Tibial nerve (tissue), 4 donors: ENCODE results near the gene SMIM43. TPM values are rescaled to one million over a fixed set of nuclear protein-coding genes. Genes with fewer than 3 reads are reported as not detected.

Experiments used
- DNase-seq, 2 donors: peaks; one replicate each; pipeline ENCODE4 v3.0.0-alpha.2; 2019; ENCODE audit warnings: low spot score in 2 of 2
- H3K27ac ChIP-seq, 4 donors: fragments of 200-600 bp; sonication (generic) in 3 of 4; one replicate each; pipeline ENCODE4 v1.5.1; 2017 to 2019; ENCODE audit warnings: mild to moderate bottlenecking in 1 of 4
- H3K27me3 ChIP-seq, 2 donors: fragments of 200-600 bp; sonication (generic) in 1 of 2; one replicate each; pipeline versions ENCODE4 v1.5.1 to v1.6.0; 2017 to 2019
- H3K36me3 ChIP-seq, 3 donors: fragments of 200-600 bp; sonication (generic); one replicate each; pipeline ENCODE4 v1.5.1; 2018 to 2019
- H3K4me1 ChIP-seq, 4 donors: fragments of 200-600 bp; sonication (generic) in 3 of 4; one replicate each; pipeline ENCODE4 v1.5.1; 2017 to 2019
- H3K4me3 ChIP-seq, 4 donors: fragments of 200-600 bp; sonication (generic) in 3 of 4; one replicate each; pipeline ENCODE4 v1.5.1; 2017 to 2019; ENCODE audit warnings: mild to moderate bottlenecking in 1 of 4, moderate library complexity in 1 of 4
- H3K9me3 ChIP-seq, 4 donors: fragments of 200-600 bp; sonication (generic) in 3 of 4; one replicate each; pipeline ENCODE4 v1.5.1; 2017 to 2019
- EP300 ChIP-seq, 2 donors: sonication (generic); formaldehyde crosslinking; IDR thresholded peaks; one replicate each; pipeline ENCODE4 v1.6.1; 2017; ENCODE audit warnings: antibody characterized with exemption in 2 of 2, mild to moderate bottlenecking in 1 of 2
- POLR2A ChIP-seq, 2 donors: fragments of 450-650 bp; IDR thresholded peaks; one replicate each; pipeline ENCODE4 v1.6.1; 2017; ENCODE audit warnings: antibody characterized with exemption in 2 of 2, mild to moderate bottlenecking in 2 of 2, moderate library complexity in 2 of 2
- WGBS, 2 donors: methylation state at CpG; one replicate each; pipeline ENCODE4 v1.1.5; 2018; 5-methylcytosine and 5-hydroxymethylcytosine counted together
- total RNA-seq, 4 donors: library from RNA; depleted of rRNA; stranded (reverse); fragments of >200 nt; gene quantifications; one replicate each; pipeline ENCODE4 v1.1.0, GENCODE V29; 2016
- TF ChIP-seq, protein P1 (sequence below), 5 experiments: fragments of 200-600 bp in 3 of 5; fragments of 450-650 bp in 2 of 5; sonication (generic) in 3 of 5; IDR thresholded peaks; one replicate each; pipeline ENCODE4 v1.5.1; 2016 to 2019; ENCODE audit warnings: antibody characterized with exemption in 5 of 5, mild to moderate bottlenecking in 3 of 5, moderate library complexity in 2 of 5

Gene SMIM43
- total RNA-seq, 4 donors from 2014 or later: 2.2 to 5.7 (median 4.6) TPM

DNA sequence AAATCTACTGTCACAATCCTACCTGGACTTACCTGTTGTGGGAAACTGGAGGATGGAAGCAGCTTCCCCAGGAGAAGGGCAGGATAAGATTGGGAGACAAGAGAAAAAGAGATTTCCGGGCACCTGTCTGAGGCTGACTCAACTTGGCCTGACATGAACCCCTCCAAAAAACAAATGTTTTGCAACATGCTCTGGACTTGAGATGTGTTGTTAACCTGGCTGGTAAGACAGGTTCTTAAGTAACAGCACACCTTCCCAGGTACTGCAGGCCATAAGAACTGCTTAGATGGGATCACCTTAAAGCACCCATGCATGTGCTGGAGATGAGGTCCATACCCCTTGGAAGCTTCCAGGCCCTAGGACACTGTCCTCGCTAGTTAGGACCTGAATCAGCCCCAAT lies 4.4 kb upstream of the SMIM43 start:
- DNase-seq: no peak
- 88 to 90% methylated on average over 2 of the region's 2 CpGs for WGBS, 2 donors
- no peaks in the 10 kb centered on the region for H3K36me3 ChIP-seq
- no peaks in the 10 kb centered on the region for H3K9me3 ChIP-seq
- peaks cover 0 to 27% of the 10 kb centered on the region in 2 donors for H3K27me3 ChIP-seq
- TF ChIP-seq, protein P1, sequence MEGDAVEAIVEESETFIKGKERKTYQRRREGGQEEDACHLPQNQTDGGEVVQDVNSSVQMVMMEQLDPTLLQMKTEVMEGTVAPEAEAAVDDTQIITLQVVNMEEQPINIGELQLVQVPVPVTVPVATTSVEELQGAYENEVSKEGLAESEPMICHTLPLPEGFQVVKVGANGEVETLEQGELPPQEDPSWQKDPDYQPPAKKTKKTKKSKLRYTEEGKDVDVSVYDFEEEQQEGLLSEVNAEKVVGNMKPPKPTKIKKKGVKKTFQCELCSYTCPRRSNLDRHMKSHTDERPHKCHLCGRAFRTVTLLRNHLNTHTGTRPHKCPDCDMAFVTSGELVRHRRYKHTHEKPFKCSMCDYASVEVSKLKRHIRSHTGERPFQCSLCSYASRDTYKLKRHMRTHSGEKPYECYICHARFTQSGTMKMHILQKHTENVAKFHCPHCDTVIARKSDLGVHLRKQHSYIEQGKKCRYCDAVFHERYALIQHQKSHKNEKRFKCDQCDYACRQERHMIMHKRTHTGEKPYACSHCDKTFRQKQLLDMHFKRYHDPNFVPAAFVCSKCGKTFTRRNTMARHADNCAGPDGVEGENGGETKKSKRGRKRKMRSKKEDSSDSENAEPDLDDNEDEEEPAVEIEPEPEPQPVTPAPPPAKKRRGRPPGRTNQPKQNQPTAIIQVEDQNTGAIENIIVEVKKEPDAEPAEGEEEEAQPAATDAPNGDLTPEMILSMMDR (IDR thresholded peaks at IDR 0.05): no peak
- TF ChIP-seq EP300 (IDR thresholded peaks at IDR 0.05) (no peak), POLR2A (IDR thresholded peaks at IDR 0.05) (no peak)
- peaks cover 0 to 7% (median 0%) of the 10 kb centered on the region in 4 donors for H3K4me1 ChIP-seq
- H3K4me3 ChIP-seq: no peak overlapping the region
- H3K27ac ChIP-seq: no peak overlapping the region

DNA sequence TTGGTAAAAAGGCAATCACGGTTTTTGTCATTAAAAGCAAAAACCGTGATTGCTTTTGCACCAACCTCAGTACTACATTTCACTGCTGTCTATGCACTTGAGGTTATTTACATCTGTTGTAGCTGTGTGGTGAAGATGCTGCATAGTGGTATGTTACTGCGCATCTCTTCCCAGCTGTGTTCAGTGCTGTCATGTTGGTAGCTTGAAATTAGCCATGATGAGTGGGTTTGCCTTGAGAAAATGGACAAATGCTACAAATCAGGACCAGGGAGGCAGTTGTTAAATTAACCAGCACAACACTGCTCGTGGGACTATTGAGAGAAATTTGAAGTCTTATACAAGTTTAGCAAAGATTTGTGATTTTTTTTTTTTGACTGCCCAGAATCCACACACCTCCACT lies 2.2 kb upstream of the SMIM43 start:
- H3K4me1 ChIP-seq: peaks cover 0 to 8% (median 0%) of the 10 kb centered on the region in 4 donors
- no peaks in the 10 kb centered on the region for H3K9me3 ChIP-seq
- no peaks in the 10 kb centered on the region for H3K36me3 ChIP-seq
- TF ChIP-seq EP300 (IDR thresholded peaks at IDR 0.05) (no peak), POLR2A (IDR thresholded peaks at IDR 0.05) (no peak)
- TF ChIP-seq, protein P1 (IDR thresholded peaks at IDR 0.05): no peak
- DNase-seq: no peak
- WGBS, 2 donors: 92% methylated on average over 4 of the region's 4 CpGs
- H3K27me3 ChIP-seq: peaks cover 0 to 33% of the 10 kb centered on the region in 2 donors
- no peak overlapping the region for H3K4me3 ChIP-seq
- no peak overlapping the region for H3K27ac ChIP-seq

DNA sequence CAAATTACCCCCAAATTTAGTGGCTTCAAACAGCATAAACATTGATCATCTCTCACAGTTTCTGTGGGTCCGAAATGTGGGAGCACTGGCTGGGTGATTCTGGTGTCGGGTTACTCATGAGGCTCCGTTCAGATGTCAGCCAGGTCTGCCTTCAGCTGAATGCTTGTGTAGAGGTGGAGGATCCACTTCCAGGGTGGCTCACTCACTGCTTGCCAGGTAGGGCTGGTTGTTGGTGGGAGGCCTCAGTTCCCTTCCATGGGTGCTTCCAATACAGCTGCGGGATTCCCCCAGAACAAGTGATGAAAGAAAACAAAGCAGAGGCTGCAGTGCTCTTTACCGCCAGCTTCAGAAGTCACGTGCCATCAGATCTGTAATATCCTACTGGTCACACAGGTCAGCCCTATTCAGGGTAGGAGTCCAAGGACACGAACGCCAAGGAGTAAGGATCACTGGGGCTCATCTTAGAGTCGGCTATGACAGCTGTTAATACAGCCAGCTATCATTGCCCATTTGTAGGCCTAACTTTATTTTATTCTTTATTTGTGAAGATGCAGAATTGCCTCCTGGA lies 1.1 kb upstream of the SMIM43 start:
- Histone ChIP-seq H3K36me3 (no peaks in the 10 kb centered on the region), H3K27me3 (peaks cover 0 to 28% of the 10 kb centered on the region in 2 donors), H3K27ac (no peak overlapping the region), H3K4me3 (no peak overlapping the region), H3K4me1 (peaks cover 0 to 8% (median 0%) of the 10 kb centered on the region in 4 donors), H3K9me3 (no peaks in the 10 kb centered on the region)
- TF ChIP-seq POLR2A (IDR thresholded peaks at IDR 0.05) (no peak), EP300 (IDR thresholded peaks at IDR 0.05) (no peak)
- TF ChIP-seq, protein P1 (IDR thresholded peaks at IDR 0.05): no peak
- 87 to 91% methylated on average over 9 of the region's 9 CpGs for WGBS, 2 donors
- DNase-seq: no peak

DNA sequence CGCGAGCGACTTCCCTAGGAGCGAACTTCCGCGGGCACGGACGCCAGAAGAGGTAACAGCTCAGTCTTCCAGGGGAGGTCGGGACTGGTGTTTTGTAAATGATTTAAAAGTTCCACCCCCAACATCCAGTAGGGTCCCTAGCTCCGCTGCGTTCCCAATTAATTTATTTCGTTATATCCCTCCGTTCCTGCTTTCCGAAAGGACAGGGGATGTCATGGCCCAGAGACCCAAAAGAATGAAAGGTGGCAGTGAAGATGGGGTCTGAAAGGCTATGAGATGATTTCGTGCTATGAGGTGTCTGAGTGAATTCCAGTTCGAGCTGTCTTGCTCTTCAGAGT lies 373 bp upstream of the SMIM43 start:
- no peak for DNase-seq
- H3K4me3 ChIP-seq: peak overlapping the region; percentile 37 to 59 (median 50)
- no peaks in the 10 kb centered on the region for H3K9me3 ChIP-seq
- peaks cover 0 to 8% (median 0%) of the 10 kb centered on the region in 4 donors for H3K4me1 ChIP-seq
- 13 to 21% methylated on average over 16 of the region's 16 CpGs for WGBS, 2 donors
- H3K36me3 ChIP-seq: no peaks in the 10 kb centered on the region
- H3K27me3 ChIP-seq: peaks cover 0 to 28% of the 10 kb centered on the region in 2 donors
- TF ChIP-seq POLR2A (IDR thresholded peaks at IDR 0.05): no peak
- TF ChIP-seq, protein P1 (IDR thresholded peaks at IDR 0.05): no peak
- TF ChIP-seq EP300 (IDR thresholded peaks at IDR 0.05): no peak
- H3K27ac ChIP-seq: peak overlapping the region in 1 of 4 donors; percentile 60

DNA sequence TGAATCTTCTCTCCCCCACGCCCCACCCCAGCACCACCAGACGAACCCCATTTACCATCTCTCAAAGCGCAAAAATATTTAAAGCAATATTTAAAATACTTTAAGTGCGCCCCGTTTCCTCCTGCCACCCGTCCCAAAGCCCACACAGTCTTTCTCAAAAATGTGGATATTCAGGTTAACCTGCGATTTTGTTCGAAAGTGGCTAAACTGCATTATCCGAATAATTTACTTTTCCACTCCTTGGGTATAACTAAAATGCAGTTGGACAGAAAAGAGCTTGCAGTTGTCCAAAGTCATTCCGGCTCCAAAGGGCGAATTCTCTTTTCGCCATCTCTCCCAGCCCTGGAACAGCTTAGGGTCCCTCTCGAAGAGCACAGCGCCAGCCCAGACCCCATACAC lies 662 bp downstream of the SMIM43 start:
- 17 to 23% methylated on average over 13 to 14 of the region's 14 CpGs for WGBS, 2 donors
- Histone ChIP-seq H3K27ac (peak overlapping the region in 2 of 4 donors; percentile 29 to 60), H3K27me3 (peaks cover 0 to 27% of the 10 kb centered on the region in 2 donors), H3K4me1 (peaks cover 0 to 8% (median 0%) of the 10 kb centered on the region in 4 donors), H3K36me3 (no peaks in the 10 kb centered on the region), H3K9me3 (no peaks in the 10 kb centered on the region), H3K4me3 (peak overlapping the region; percentile 37 to 59 (median 50))
- no peak for DNase-seq
- TF ChIP-seq, protein P1 (IDR thresholded peaks at IDR 0.05): no peak
- TF ChIP-seq EP300 (IDR thresholded peaks at IDR 0.05): no peak
- TF ChIP-seq POLR2A (IDR thresholded peaks at IDR 0.05): no peak
